ENCODE results near the gene SNRPD2. TPM values are rescaled to one million over a fixed set of nuclear protein-coding genes. Genes with fewer than 3 reads are reported as not detected.
"Not testable (repeated sequence)": the region's sequence is repeated elsewhere in the genome, so short reads cannot be mapped to it uniquely, and the experiment has no call there.

The SNRPD2 gene
- total RNA-seq, result 359 TPM

DNA sequence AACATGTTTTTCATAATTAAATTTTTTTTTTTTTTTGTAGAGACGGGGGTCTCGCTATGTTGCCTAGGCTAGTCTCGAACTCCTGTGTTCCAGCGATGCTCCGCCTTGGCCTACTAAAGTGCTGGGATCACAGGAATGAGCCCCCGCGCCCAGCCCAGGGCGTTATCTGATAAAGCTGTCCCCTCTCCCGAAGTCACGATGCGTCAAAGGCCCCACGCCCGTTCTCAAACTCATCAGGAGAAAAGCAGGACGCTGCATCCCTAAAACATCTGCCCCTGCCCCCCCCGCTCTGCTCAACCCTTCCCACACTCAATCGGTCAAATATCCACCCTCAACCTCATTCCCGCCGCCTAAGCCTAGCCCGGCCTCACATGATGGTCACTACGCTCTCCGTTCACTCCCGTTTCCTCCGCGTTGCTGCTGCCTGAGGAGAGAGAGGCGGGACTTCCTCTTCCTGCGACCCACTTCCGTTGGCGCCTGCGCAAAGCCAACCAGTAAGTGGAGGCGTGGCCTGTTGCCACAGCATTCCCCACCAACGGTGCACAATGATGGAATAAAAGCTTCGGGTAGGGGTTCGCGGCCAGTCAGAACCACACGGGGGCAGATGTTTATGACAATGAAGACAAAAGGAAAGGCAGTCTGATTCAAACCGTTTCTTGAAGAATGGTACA lies at the start of gene SNRPD2:
SNRPD2 (minus strand) TSS at position 438 of the 671 bp plus-strand sequence; CDS start at position 373, 65 bp downstream.
- DNase-seq (ENCODE audit: low spot score), result peak; percentile 95

DNA sequence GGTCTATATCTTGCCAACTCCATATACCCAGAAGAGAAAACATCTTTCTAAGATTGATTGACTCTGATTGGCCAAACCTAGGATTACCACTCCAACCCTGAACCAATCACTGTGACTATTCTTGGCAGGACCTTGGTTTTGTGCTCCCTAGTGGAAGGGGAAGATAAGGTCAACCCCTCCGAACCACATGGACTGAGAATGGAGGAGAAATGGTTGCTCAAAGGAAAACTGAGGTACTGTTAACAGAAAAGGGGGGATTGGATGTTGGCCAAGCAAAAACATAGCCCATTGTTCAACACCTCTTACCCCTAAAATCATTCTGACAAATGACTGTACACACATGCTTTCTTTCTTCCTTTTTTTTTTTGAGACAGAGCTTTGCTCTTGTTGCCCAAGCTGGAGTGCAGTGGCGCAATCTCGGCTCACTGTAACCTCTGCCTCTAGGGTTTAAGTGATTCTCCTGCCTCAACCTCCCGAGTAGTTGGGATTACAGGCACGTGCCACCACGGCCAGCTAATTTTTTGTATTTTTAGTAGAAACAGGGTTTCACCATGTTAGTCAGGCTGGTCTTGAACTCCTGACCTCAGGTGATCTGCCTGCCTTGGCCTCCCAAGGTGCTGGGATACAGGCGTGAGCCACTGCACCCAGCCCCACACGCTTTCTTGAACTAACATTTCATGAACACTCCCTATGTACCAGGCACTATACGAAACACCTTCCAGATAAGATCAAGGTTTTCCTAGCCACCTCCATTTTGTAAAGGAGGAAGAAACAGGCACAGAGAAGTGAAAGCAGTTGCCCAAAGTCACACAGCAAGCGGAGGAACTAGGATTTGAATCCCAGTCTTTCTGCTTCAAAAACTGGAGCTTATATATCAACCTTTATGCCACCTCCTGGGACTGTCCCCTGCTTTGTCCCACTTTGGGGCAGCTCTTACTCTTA lies 48.0 kb upstream of the SNRPD2 start:
- DNase-seq (ENCODE audit: low spot score), result no peak

DNA sequence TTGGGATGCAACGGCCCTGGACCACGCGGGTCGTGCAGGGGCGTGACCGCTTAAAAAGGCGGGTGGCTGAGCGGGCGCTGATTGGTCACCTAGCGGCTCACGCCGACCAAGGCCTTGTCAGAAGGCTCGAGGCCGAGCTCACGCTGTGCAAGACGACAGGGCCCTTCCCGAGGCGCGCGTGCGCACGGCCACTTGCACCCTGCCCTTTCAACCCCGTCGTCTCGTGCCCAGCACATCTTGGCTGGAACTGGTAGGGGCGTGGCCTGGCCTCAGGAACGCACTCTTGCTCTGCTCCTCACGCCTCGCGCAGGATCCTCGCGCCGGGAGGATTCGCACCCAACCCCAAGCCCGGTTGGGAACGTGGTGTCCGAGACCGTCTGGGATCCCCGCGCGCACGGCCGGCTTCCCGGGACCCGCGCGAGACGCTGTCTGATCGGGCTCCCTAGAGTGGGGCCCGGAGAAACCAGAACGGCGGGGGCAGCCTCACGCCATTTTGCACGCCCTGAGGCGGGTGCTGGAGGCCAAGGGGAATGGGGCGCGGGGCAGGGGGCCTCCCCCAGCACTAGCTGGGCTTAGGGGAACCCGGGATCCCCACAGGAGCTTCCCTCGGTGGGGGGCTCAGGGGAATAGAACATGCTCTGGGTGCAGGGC lies 41.5 kb upstream of the SNRPD2 start, which contains the start of gene MEIOSIN:
MEIOSIN (plus strand) TSS at position 280 of the 651 bp plus-strand sequence. CDS start 1,938 bp downstream, outside the sequence.
- DNase-seq (ENCODE audit: low spot score), result no peak

DNA sequence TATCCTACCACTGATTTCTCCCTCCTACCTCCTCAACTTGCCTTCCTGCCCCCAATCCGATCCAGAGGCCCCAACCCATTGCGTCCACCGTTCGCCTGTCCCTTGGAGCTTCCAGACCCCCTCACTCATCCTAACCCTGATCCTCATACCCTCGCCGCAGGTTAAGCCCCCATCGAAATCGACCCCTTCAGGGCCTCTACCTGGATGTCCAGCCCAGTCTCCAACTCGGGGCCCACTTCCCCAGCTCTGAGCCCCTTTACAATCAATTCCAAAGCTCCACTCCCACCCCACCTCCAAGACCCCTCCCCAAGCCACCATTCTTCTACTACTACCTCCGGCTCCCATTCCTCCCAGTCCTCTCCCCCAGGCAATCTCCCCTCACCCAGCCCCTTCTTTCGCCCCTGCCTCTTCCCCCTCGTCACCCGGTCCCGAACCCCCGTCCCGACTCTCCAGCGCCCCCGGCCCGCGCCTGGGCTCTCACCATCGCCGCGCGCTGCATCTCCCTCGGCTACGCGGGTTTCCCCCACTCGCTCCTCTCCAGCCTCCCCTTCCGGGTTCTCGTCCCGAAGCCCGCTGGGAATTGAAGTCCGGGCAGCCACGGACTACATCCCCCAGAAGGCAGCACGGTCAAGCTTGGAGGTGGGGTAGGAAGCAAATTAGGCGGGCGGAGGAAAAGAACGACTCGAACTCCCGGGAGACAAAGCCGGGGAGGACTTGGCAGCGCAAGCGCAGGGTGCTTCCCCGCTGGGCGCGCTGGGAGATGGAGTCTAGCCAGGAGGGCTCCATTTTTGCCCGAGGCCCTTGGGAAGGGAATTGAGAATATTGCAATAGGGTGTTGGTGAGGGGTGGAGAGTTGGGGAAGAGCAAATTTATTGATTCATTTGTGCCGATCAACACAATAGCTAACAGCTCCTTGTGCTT lies 38.9 kb upstream of the SNRPD2 start, which contains the start of gene FBXO46:
FBXO46 (minus strand) TSS at position 529 of the 921 bp plus-strand sequence. CDS start 17,401 bp downstream, outside the sequence.
- peak; percentile 97 for DNase-seq (ENCODE audit: low spot score)

GRCh38 chr19:45729800-45730290 lies 38.1 kb upstream of the SNRPD2 start:
- no peak for DNase-seq (ENCODE audit: low spot score)

- DNase-seq (ENCODE audit: low spot score), result not testable (repeated sequence)
Observed at GRCh38 chr19:45728683-45729082, 36.9 kb upstream of the SNRPD2 start.

- DNase-seq (ENCODE audit: low spot score), result not testable (repeated sequence)
Observed at GRCh38 chr19:45720065-45720464, 28.3 kb upstream of the SNRPD2 start.

DNA sequence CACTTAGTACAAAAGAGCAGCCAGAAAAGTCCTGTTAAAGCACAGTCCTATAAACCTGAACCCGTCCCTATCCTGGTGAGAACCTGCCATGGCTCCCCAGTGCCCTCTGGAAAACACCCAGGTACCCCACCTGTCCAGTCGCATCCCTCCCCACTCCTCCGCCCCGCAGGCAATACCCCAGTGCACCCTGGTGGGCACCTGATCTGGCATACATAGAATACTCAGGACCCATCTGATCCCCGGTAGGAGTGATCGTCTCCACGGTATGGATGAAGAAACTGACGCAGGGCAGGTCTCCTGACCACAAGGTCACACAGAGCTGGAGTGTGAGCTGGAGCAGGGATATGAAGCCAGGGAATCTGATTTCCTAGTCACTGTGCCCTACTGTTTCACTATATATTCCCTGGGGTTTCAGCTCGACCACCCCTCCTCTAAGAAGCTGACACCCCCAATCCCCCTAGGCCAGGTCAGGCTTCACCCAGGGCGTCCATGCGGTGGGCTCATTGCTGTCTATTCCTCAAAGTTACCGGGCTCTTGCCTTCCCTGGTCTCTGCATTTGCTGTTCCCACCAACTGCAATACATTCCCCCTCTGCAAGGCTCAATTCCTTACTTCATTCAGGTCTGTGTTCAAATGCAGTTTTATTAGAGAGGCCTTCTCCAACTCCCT lies 26.4 kb upstream of the SNRPD2 start:
- DNase-seq (ENCODE audit: low spot score), result peak; percentile 47

- peak; percentile 99 for DNase-seq (ENCODE audit: low spot score)
Observed at GRCh38 chr19:45717131-45717982, 25.6 kb upstream of the SNRPD2 start.

- DNase-seq (ENCODE audit: low spot score), result peak; percentile 54
Observed at GRCh38 chr19:45716359-45717130, 24.8 kb upstream of the SNRPD2 start.

DNA sequence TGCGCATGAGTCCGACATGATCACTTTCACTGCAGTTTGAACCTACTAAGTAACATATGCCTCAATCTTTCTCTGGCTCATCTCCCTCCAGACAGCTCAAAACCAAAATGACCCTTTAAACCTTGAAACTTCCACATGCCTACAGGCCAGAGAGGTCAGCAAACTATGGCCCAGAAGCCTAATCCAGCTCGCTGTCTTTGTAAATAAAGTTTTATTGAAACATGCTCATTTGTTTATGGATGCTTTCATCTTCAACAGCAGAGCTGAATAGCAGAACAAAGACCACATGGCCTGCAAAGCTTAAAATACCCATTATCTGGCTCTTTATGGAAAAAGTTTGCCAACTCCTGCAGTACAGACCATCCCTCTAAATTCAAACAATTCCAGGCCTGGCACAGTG lies 23.4 kb upstream of the SNRPD2 start:
- no peak for DNase-seq (ENCODE audit: low spot score)

GRCh38 chr19:45713141-45713540 lies 21.4 kb upstream of the SNRPD2 start:
- no peak for DNase-seq (ENCODE audit: low spot score)

DNA sequence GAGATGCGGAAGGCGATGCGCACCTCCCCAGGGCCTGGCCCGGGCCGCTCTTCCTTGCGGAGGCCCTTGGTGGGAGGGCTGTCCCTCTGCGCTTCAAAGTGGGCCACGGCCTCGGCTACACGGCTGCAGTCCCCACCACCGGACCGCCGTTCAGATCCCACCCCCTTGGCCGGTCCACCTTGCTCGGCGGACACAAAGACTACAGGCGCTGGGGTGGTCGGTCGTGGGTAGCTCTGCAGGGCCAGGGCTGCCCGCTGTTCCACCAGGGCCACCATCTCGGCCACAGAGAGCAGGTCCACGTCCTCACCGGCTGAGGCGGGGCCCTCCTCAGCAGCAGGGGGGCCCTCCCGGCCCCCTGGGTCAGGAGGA lies 20.9 kb upstream of the SNRPD2 start:
- no peak for DNase-seq (ENCODE audit: low spot score)

DNA sequence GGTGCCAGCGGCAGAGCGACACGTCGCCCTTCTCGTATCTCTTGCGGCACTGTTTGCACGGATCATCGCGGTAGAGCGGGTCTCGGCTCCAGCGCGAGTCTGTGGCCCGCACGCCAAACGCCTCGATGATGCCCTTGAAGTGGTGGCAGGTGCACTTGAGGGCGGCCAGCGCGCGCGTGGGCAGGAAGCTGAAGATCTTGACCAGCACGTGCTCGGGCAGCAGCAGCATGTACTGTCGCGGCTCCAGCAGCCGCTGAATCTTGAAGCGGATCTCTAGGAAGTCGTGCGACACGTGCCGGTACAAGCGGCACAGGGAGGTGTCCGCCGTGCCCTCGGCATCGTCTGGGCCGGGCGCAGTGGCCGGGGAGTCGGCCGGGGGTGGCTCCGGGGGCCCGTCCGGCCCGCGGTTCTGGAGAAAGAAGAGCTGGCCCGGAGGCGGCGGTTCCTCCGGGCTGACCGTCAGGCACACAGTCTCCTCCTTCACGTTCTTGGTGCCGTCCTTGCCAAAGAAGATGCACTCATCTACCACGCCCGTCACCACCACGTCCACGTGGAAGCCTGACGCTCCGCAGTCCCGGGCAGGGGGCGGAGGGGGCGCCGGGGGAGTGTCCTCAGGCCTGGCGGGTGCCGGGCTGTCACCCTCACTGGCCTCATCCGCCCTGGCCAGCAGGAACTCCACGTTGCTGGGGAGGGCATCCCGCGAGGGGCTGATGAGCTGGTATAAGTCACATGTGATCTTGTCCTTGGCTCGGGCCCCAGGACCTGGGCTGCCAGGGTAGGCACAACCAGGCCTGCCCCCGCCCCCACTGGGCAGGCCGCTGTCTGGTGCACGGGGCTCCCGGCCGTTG lies 20.3 kb upstream of the SNRPD2 start:
- no peak for DNase-seq (ENCODE audit: low spot score)

DNA sequence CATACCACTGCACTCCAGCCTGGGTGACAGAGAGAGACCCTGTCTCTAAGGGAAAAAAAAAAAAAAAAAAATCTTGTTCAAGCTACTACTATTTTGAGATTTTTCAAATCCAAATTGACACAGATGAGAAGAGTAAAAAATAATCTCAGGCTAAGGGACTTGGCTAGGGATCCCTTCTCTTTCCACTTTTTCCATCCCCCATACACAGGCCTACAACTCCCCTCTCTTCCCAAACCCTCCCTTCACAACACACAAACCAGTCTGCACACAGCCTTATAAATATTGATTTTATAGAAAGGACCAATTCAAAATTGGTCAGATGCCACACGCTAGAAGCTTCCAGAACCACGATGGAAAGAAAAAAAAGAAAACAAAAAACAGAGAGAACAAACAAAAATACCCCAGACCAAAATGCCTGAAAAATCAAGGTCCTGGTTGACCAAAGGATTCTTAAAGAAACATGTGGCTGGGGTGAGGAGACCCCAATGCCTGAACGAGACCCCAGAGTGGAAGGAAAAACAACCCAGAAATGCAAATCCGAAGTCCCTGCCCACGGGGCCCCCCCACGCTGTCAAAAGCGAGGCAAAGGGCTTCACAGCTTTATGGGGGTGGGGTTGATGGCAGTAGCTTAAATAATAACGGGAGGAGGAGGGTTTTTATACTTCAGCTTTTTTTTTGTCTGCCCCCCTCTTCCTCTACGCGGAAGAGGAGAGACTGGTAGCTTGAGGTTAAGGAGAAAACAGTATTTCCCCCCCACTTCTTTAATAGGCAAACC lies 18.8 kb upstream of the SNRPD2 start:
- DNase-seq (ENCODE audit: low spot score), result no peak

DNA sequence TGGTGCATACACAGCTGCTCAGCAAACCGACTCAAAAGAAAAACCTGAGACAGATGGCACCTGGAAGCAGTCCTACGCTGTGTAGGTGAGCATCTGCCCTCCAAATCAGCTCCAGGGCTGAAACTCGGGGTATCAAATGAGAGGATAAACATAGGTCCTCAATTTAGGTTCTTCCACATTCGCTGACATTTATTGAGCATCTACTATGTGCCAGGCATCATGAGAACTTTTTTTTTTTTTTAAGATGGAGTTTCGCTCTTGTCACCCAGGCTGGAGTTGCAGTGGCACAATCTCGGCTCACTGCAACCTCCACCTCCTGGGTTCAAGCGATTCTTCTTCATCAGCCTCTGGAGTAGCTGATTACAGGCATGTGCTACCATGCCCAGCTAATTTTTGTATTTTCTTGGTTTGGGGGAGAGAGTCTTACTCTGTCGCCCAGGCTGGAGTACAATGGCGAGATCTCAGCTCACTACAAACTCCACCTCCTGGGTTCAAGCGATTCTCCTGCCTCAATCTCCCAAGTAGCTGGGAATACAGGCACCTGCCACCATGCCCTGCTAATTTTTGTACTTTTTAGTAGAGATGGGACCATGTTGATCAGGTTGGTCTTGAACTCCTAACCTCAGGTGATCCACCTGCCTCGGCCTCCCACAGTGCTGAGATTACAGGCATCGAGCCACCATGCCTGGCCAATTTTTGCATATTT lies 14.1 kb upstream of the SNRPD2 start:
- no peak for DNase-seq (ENCODE audit: low spot score)
